GM12878 (cell line): Measurements from ENCODE around the gene THRAP3. TPM values are rescaled to one million over a fixed set of nuclear protein-coding genes. Genes with fewer than 3 reads are reported as not detected.

Experiments used
- ASH2L ChIP-seq: fragments of 300-600, 200-600 bp; sonication (generic); IDR thresholded peaks from 2 replicates; pipeline ENCODE4 v1.6.1; 2017; ENCODE audit warnings: low read depth, mild to moderate bottlenecking, borderline replicate concordance
- BRCA1 ChIP-seq: IDR thresholded peaks from 2 replicates; pipeline ENCODE4 v1.6.1; 2011; ENCODE audit warnings: low read depth, low read length, improper control_type of control experiment
- DPF2 ChIP-seq: fragments of 450-650 bp; IDR thresholded peaks from 2 replicates; pipeline ENCODE4 v1.6.1; 2017; ENCODE audit warnings: mild to moderate bottlenecking
- ESRRA ChIP-seq: IDR thresholded peaks from 2 replicates; pipeline ENCODE4 v1.6.1; 2012; ENCODE audit warnings: mild to moderate bottlenecking, low read length, improper control_type of control experiment
- GATAD2B ChIP-seq: fragments of 450-650 bp; conservative IDR thresholded peaks from 2 replicates; pipeline ENCODE4 v1.6.1; 2017; ENCODE audit warnings: low read depth, mild to moderate bottlenecking, moderate library complexity
- HDAC6 ChIP-seq: fragments of 200-600 bp; sonication (generic); IDR thresholded peaks from one replicate; pipeline ENCODE4 v1.8.0; 2017; ENCODE audit warnings: antibody characterized with exemption; ENCODE audit not compliant: unreplicated experiment
- IKZF1 ChIP-seq: fragments of 450-650 bp; conservative IDR thresholded peaks from 2 replicates; pipeline ENCODE4 v1.6.1; 2017; ENCODE audit warnings: antibody characterized with exemption, mild to moderate bottlenecking
- JUND ChIP-seq: IDR thresholded peaks from 2 replicates; pipeline ENCODE4 v1.6.1; 2012; ENCODE audit warnings: low read depth, mild to moderate bottlenecking, low read length, improper control_type of control experiment, moderate library complexity
- MEF2A ChIP-seq: IDR thresholded peaks from 2 replicates; pipeline ENCODE4 v1.6.1; 2011; ENCODE audit warnings: low read depth, mild to moderate bottlenecking, low read length, moderate library complexity; ENCODE audit not compliant: insufficient read depth
- MYB ChIP-seq: fragments of 150-350 bp; IDR thresholded peaks from 2 replicates; pipeline ENCODE4 v1.6.1; 2014; ENCODE audit warnings: mild to moderate bottlenecking, low read depth, low read length, borderline replicate concordance
- MYC ChIP-seq: IDR thresholded peaks from 2 replicates; pipeline ENCODE4 v1.6.1; 2011; ENCODE audit warnings: mild to moderate bottlenecking, low read length, moderate library complexity, inconsistent platforms; ENCODE audit not compliant: insufficient read depth, insufficient replicate concordance, insufficient read length, severe bottlenecking
- NFYB ChIP-seq: IDR thresholded peaks from 2 replicates; pipeline ENCODE4 v1.6.1; 2011; ENCODE audit warnings: low read depth, mild to moderate bottlenecking, low read length, improper control_type of control experiment, moderate library complexity; ENCODE audit not compliant: insufficient read depth
- NR2C1 ChIP-seq: fragments of 450-650 bp; IDR thresholded peaks from 2 replicates; pipeline ENCODE4 v1.6.1; 2017; ENCODE audit warnings: antibody characterized with exemption, mild to moderate bottlenecking, moderate library complexity
- NRF1 ChIP-seq: conservative IDR thresholded peaks from 2 replicates; pipeline ENCODE4 v1.6.1; 2011; ENCODE audit warnings: mild to moderate bottlenecking, low read depth, low read length, improper control_type of control experiment
- POU2F2 ChIP-seq: IDR thresholded peaks from 3 replicates; pipeline ENCODE4 v1.6.1; 2011; ENCODE audit warnings: low read depth, mild to moderate bottlenecking, low read length, borderline replicate concordance
- RBBP5 ChIP-seq: fragments of 200-600 bp; sonication (generic); conservative IDR thresholded peaks from 2 replicates; pipeline ENCODE4 v1.6.1; 2016
- RUNX3 ChIP-seq: IDR thresholded peaks from 2 replicates; pipeline ENCODE4 v1.6.1; 2012; ENCODE audit warnings: low read length, inconsistent platforms
- TBL1XR1 ChIP-seq: IDR thresholded peaks from 2 replicates; pipeline ENCODE4 v1.6.1; 2012; ENCODE audit warnings: low read depth, low read length, improper control_type of control experiment
- TCF7 ChIP-seq: IDR thresholded peaks from 2 replicates; pipeline ENCODE4 v1.6.1; 2014; ENCODE audit warnings: antibody characterized with exemption, borderline replicate concordance
- ZNF274 ChIP-seq: IDR thresholded peaks from one replicate; pipeline ENCODE4 v1.8.0; 2011; ENCODE audit not compliant: insufficient read length, insufficient read depth
- polyA plus RNA-seq, 11 experiments: library from polyadenylated mRNA; depleted of rRNA in 4 of 11; unstranded in 6 of 11; stranded (reverse) in 5 of 11; fragments of >200 nt; fragmentation: Nextera tagmentation in 4 of 11; fragmentation: Illumina TruSeq in 1 of 11; extraction: Ambion mirVana in 4 of 11; extraction: Trizol in 1 of 11; gene quantifications; 1 replicate in 1 of 11; 2 replicates in 10 of 11; pipeline versions ENCODE4 v1.2.1 to v1.2.3, GENCODE V29; 2011 to 2016; ENCODE audit warnings: inconsistent platforms in 2 of 11, missing spikeins in 2 of 11, low read depth in 1 of 11
- total RNA-seq, 4 experiments: library from RNA; depleted of rRNA in 3 of 4; stranded (reverse); fragments of >200 nt in 3 of 4; fragmentation: Illumina TruSeq in 1 of 4; extraction: Trizol in 1 of 4; gene quantifications; 2 replicates each; pipeline versions ENCODE4 v1.2.1 to v1.2.3, GENCODE V29; 2013 to 2021
- TF ChIP-seq, protein P1 (sequence below): fragments of 450-650 bp; formaldehyde crosslinking; IDR thresholded peaks from 2 replicates; pipeline ENCODE4 v1.4.0; 2022; ENCODE audit warnings: mild to moderate bottlenecking, moderate library complexity
- TF ChIP-seq, protein P2 (sequence below): fragments of 450-650 bp; IDR thresholded peaks from 2 replicates; pipeline ENCODE4 v1.6.1; 2017; ENCODE audit warnings: borderline replicate concordance
- TF ChIP-seq, protein P3 (sequence below): fragments of 450-650 bp; IDR thresholded peaks from 2 replicates; pipeline ENCODE4 v1.6.1; 2017; ENCODE audit warnings: mild to moderate bottlenecking, moderate library complexity

The THRAP3 gene
- total and polyA plus RNA-seq, 10 of the 15 experiments (the other 5 are each of a cell fraction or from before 2014, with no cell fraction given) = 76.3 to 173 (median 136) TPM

GRCh38 chr1:36223996-36224536, at the start of gene THRAP3 (continued):
- TF ChIP-seq DPF2 (no peak), ESRRA (peak; percentile 65), ZNF274 (no peak), POU2F2 (peak; percentile 50; the same call in 1 of the 3 replicates), GATAD2B (peak; percentile 44; the same call in 1 of the 2 replicates), MEF2A (no peak), TCF7 (no peak), RBBP5 (no peak), NFYB (peak; percentile 54; the same call in 1 of the 2 replicates), HDAC6 (no peak), JUND (no peak), MYB (no peak), RUNX3 (peak; percentile 45), NR2C1 (no peak; the same call in 1 of the 2 replicates), ASH2L (no peak), NRF1 (no peak), MYC (peak; percentile 78), TBL1XR1 (peak; percentile 84), BRCA1 (0 out of 2 replicates have a peak, but pooled peaks have one; percentile 31), IKZF1 (peak; percentile 99)
- TF ChIP-seq, protein P1, sequence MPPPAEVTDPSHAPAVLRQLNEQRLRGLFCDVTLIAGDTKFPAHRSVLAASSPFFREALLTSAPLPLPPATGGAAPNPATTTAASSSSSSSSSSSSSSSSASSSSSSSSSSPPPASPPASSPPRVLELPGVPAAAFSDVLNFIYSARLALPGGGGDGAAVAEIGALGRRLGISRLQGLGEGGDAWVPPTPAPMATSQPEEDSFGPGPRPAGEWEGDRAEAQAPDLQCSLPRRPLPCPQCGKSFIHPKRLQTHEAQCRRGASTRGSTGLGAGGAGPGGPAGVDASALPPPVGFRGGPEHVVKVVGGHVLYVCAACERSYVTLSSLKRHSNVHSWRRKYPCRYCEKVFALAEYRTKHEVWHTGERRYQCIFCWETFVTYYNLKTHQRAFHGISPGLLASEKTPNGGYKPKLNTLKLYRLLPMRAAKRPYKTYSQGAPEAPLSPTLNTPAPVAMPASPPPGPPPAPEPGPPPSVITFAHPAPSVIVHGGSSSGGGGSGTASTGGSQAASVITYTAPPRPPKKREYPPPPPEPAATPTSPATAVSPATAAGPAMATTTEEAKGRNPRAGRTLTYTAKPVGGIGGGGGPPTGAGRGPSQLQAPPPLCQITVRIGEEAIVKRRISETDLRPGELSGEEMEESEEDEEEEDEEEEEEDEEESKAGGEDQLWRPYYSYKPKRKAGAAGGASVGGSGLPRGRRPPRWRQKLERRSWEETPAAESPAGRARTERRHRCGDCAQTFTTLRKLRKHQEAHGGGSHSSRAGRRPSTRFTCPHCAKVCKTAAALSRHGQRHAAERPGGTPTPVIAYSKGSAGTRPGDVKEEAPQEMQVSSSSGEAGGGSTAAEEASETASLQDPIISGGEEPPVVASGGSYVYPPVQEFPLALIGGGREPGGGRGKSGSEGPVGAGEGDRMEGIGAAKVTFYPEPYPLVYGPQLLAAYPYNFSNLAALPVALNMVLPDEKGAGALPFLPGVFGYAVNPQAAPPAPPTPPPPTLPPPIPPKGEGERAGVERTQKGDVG (CRISPR knock-in tag) = no peak
- TF ChIP-seq, protein P2, sequence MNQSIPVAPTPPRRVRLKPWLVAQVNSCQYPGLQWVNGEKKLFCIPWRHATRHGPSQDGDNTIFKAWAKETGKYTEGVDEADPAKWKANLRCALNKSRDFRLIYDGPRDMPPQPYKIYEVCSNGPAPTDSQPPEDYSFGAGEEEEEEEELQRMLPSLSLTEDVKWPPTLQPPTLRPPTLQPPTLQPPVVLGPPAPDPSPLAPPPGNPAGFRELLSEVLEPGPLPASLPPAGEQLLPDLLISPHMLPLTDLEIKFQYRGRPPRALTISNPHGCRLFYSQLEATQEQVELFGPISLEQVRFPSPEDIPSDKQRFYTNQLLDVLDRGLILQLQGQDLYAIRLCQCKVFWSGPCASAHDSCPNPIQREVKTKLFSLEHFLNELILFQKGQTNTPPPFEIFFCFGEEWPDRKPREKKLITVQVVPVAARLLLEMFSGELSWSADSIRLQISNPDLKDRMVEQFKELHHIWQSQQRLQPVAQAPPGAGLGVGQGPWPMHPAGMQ = no peak
- TF ChIP-seq, protein P3, sequence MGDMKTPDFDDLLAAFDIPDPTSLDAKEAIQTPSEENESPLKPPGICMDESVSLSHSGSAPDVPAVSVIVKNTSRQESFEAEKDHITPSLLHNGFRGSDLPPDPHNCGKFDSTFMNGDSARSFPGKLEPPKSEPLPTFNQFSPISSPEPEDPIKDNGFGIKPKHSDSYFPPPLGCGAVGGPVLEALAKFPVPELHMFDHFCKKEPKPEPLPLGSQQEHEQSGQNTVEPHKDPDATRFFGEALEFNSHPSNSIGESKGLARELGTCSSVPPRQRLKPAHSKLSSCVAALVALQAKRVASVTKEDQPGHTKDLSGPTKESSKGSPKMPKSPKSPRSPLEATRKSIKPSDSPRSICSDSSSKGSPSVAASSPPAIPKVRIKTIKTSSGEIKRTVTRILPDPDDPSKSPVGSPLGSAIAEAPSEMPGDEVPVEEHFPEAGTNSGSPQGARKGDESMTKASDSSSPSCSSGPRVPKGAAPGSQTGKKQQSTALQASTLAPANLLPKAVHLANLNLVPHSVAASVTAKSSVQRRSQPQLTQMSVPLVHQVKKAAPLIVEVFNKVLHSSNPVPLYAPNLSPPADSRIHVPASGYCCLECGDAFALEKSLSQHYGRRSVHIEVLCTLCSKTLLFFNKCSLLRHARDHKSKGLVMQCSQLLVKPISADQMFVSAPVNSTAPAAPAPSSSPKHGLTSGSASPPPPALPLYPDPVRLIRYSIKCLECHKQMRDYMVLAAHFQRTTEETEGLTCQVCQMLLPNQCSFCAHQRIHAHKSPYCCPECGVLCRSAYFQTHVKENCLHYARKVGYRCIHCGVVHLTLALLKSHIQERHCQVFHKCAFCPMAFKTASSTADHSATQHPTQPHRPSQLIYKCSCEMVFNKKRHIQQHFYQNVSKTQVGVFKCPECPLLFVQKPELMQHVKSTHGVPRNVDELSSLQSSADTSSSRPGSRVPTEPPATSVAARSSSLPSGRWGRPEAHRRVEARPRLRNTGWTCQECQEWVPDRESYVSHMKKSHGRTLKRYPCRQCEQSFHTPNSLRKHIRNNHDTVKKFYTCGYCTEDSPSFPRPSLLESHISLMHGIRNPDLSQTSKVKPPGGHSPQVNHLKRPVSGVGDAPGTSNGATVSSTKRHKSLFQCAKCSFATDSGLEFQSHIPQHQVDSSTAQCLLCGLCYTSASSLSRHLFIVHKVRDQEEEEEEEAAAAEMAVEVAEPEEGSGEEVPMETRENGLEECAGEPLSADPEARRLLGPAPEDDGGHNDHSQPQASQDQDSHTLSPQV = no peak
